DMS53 (cell line): ENCODE results near the gene COX17.

Experiments
- DNase-seq: peaks from one replicate; lab custom pipeline; 2025; lab: John Stamatoyannopoulos, UW

Gene COX17

GRCh38 chr3:119673875-119674274 is 3.3 kb downstream of the COX17 start:
- no peak for DNase-seq

GRCh38 chr3:119672776-119673175 is 4.4 kb downstream of the COX17 start:
- DNase-seq: no peak

- no peak for DNase-seq
These were observed 7.2 kb downstream of the COX17 start for GRCh38 chr3:119669906-119670570.

- DNase-seq: no peak
These were observed 11.1 kb downstream of the COX17 start for GRCh38 chr3:119665954-119666559.

GRCh38 chr3:119664850-119665379 is 12.3 kb downstream of the COX17 start:
- DNase-seq: peak; percentile 7

GRCh38 chr3:119664370-119664769 is 12.8 kb downstream of the COX17 start:
- no peak for DNase-seq

- DNase-seq: no peak
These were observed 13.3 kb downstream of the COX17 start for GRCh38 chr3:119663885-119664284.

- no peak for DNase-seq
These were observed 14.4 kb downstream of the COX17 start for GRCh38 chr3:119662604-119663373.

- DNase-seq: no peak
These were observed 16.4 kb downstream of the COX17 start, which contains the start of gene POPDC2 for GRCh38 chr3:119660474-119661440. Gene POPDC2 (minus strand): TSS chr3:119660589. CDS start chr3:119660423, 166 bp downstream.

- no peak for DNase-seq
These were observed 17.5 kb downstream of the COX17 start for GRCh38 chr3:119659606-119660291.

- DNase-seq: no peak
These were observed 18.2 kb downstream of the COX17 start for GRCh38 chr3:119658994-119659393.

- DNase-seq: no peak
These were observed 19.1 kb downstream of the COX17 start for GRCh38 chr3:119657887-119658702.

- no peak for DNase-seq
These were observed 23.3 kb downstream of the COX17 start for GRCh38 chr3:119653876-119654275.

GRCh38 chr3:119652306-119653033 is 24.7 kb downstream of the COX17 start:
- no peak for DNase-seq

- DNase-seq: no peak
These were observed 27.4 kb downstream of the COX17 start for GRCh38 chr3:119649761-119650160.

GRCh38 chr3:119647843-119648575 is 29.2 kb downstream of the COX17 start:
- DNase-seq: no peak

- no peak for DNase-seq
These were observed 30.0 kb downstream of the COX17 start for GRCh38 chr3:119647171-119647570.

- no peak for DNase-seq
These were observed 31.4 kb downstream of the COX17 start for GRCh38 chr3:119645813-119646212.

- DNase-seq: no peak
These were observed 32.7 kb downstream of the COX17 start for GRCh38 chr3:119644481-119644880.
